Hepatocyte (in vitro differentiated cells): ENCODE data around the gene IL23R. TPM values are rescaled to one million over a fixed set of nuclear protein-coding genes. Genes with fewer than 3 reads are reported as not detected.

ENCODE experiments used
- DNase-seq: peaks from one replicate; pipeline ENCODE4 v3.0.0-alpha.2; 2016; ENCODE audit warnings: low spot score
- H2AFZ ChIP-seq: fragments of 200-600 bp; sonication (generic); 2 replicates; pipeline ENCODE4 v1.6.0; 2016; ENCODE audit warnings: antibody characterized with exemption, mild to moderate bottlenecking
- H3K27ac ChIP-seq: fragments of 200-600 bp; sonication (generic); 2 replicates; pipeline ENCODE4 v1.5.1; 2016; ENCODE audit warnings: mild to moderate bottlenecking
- H3K27me3 ChIP-seq: fragments of 200-600 bp; sonication (generic); 2 replicates; pipeline ENCODE4 v1.6.1; 2016
- H3K36me3 ChIP-seq: fragments of 200-600 bp; sonication (generic); replicated peaks from 2 replicates; pipeline ENCODE4 v1.5.1; 2016; ENCODE audit warnings: low read depth; ENCODE audit not compliant: insufficient read depth
- H3K4me1 ChIP-seq: fragments of 200-600 bp; sonication (generic); 2 replicates; pipeline ENCODE4 v1.5.1; 2016; ENCODE audit warnings: mild to moderate bottlenecking, moderate library complexity; ENCODE audit not compliant: insufficient read depth
- H3K4me2 ChIP-seq: fragments of 200-600 bp; sonication (generic); 2 replicates; pipeline ENCODE4 v1.6.0; 2016
- H3K4me3 ChIP-seq: fragments of 200-600 bp; sonication (generic); 2 replicates; pipeline ENCODE4 v1.5.1; 2016; ENCODE audit warnings: mild to moderate bottlenecking
- H3K79me2 ChIP-seq: fragments of 200-600 bp; sonication (generic); 2 replicates; pipeline ENCODE4 v1.6.0; 2017; ENCODE audit warnings: mild to moderate bottlenecking
- H3K9me2 ChIP-seq: fragments of 200-600 bp; sonication (generic); replicated peaks from 2 replicates; pipeline ENCODE4 v1.6.0; 2017; ENCODE audit warnings: mild to moderate bottlenecking; ENCODE audit not compliant: insufficient read depth
- H3K9me3 ChIP-seq: fragments of 200-600 bp; sonication (generic); 2 replicates; pipeline ENCODE4 v1.5.1; 2016; ENCODE audit warnings: low read depth, mild to moderate bottlenecking
- H4K20me1 ChIP-seq: fragments of 200-600 bp; sonication (generic); 2 replicates; pipeline ENCODE4 v1.6.0; 2016; ENCODE audit warnings: mild to moderate bottlenecking; ENCODE audit not compliant: insufficient read depth, poor library complexity, severe bottlenecking
- EZH2 ChIP-seq: fragments of 200-600 bp; sonication (generic); IDR thresholded peaks from 2 replicates; pipeline ENCODE4 v1.6.1; 2016; ENCODE audit warnings: antibody characterized with exemption, mild to moderate bottlenecking, borderline replicate concordance
- EZH2phosphoT487 ChIP-seq: fragments of 200-600 bp; sonication (generic); IDR thresholded peaks from one replicate; pipeline ENCODE4 v1.6.1; 2018; ENCODE audit warnings: antibody characterized with exemption, mild to moderate bottlenecking, low read depth, moderate library complexity; ENCODE audit not compliant: unreplicated experiment, severe bottlenecking
- WGBS: methylation state at CpG from one replicate; pipeline ENCODE4 v1.1.6; 2016; ENCODE audit warnings: low lambda C conversion rate; ENCODE audit errors: missing lambda C conversion rate; 5-methylcytosine and 5-hydroxymethylcytosine counted together
- polyA plus RNA-seq: library from polyadenylated mRNA; unstranded; fragments of >200 nt; fragmentation: Nextera tagmentation; extraction: Ambion mirVana; gene quantifications from 2 replicates; pipeline ENCODE4 v1.2.1, GENCODE V29; 2016
- total RNA-seq: library from RNA; depleted of rRNA; stranded (reverse); fragments of >200 nt; gene quantifications from 2 replicates; pipeline ENCODE4 v1.2.3, GENCODE V29; 2014
- TF ChIP-seq, protein P1 (sequence below): fragments of 200-600 bp; sonication (generic); IDR thresholded peaks from 2 replicates; pipeline ENCODE4 v1.5.1; 2016; ENCODE audit warnings: antibody characterized with exemption, mild to moderate bottlenecking; ENCODE audit not compliant: poor library complexity

Gene IL23R
- total and polyA plus RNA-seq, 2 experiments from 2014 or later: 0.20 TPM; not detected in 1

DNA sequence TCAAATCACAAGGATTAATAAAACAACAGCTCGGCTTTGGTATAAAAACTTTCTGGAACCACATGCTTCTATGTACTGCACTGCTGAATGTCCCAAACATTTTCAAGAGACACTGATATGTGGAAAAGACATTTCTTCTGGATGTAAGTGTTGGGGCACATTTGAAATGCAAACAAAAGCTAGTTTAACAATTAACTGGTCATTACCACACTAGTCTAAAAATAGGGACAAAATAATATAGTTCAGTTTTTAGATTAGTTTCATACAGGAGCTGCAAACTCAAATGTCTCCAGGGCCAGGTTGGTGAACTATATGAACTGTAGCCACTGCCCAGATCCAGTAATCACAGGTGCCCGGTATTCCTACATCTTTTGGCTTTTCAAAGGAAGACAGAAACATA lies 3.2 kb downstream of the IL23R start:
- peak overlapping the region; percentile 43 for H3K4me2 ChIP-seq
- WGBS: 82% methylated on average over 2 of the region's 2 CpGs

DNA sequence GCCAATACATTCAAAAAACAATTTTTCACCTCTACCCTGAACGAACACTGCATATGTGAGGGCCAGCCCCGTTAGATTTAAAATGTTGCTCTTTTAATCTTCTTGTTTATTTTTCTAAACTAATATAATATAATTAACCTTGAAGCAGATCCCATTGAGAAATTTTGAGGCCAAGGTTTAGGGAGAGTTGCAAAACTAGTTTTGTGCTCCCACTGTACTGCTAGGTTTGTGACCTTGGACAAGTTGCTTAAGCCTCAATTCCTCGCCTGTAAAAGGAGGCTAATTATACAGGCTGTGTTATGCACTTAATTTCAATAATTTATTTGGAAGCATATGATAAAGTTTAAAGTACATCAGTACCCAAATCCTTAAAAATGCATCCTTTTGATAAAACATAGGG lies 3.7 kb downstream of the IL23R start:
- 51% methylated on average over 3 of the region's 3 CpGs for WGBS
- Histone ChIP-seq H3K9me3 (no peaks in the 10 kb centered on the region), H2AFZ (no peak overlapping the region), H3K27me3 (no peaks in the 10 kb centered on the region), H3K4me3 (no peak overlapping the region), H3K79me2 (no peaks in the 10 kb centered on the region), H3K9me2 (no peaks in the 10 kb centered on the region), H3K4me1 (peaks cover 10% of the 10 kb centered on the region), H3K36me3 (no peaks in the 10 kb centered on the region), H3K27ac (peak overlapping the region; percentile 35), H4K20me1 (no peaks in the 10 kb centered on the region), H3K4me2 (peak overlapping the region; percentile 43)
- DNase-seq: no peak
- no peak for TF ChIP-seq EZH2phosphoT487
- TF ChIP-seq, protein P1, sequence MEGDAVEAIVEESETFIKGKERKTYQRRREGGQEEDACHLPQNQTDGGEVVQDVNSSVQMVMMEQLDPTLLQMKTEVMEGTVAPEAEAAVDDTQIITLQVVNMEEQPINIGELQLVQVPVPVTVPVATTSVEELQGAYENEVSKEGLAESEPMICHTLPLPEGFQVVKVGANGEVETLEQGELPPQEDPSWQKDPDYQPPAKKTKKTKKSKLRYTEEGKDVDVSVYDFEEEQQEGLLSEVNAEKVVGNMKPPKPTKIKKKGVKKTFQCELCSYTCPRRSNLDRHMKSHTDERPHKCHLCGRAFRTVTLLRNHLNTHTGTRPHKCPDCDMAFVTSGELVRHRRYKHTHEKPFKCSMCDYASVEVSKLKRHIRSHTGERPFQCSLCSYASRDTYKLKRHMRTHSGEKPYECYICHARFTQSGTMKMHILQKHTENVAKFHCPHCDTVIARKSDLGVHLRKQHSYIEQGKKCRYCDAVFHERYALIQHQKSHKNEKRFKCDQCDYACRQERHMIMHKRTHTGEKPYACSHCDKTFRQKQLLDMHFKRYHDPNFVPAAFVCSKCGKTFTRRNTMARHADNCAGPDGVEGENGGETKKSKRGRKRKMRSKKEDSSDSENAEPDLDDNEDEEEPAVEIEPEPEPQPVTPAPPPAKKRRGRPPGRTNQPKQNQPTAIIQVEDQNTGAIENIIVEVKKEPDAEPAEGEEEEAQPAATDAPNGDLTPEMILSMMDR: no peak
- no peak for TF ChIP-seq EZH2

More for the DNA sequence above, 3.2 kb downstream of the IL23R start:
- Histone ChIP-seq H3K27ac (peak overlapping the region; percentile 35), H3K9me2 (no peaks in the 10 kb centered on the region), H4K20me1 (no peaks in the 10 kb centered on the region), H3K9me3 (no peaks in the 10 kb centered on the region), H2AFZ (no peak overlapping the region), H3K79me2 (no peaks in the 10 kb centered on the region), H3K4me1 (peaks cover 10% of the 10 kb centered on the region), H3K4me3 (no peak overlapping the region), H3K36me3 (no peaks in the 10 kb centered on the region), H3K27me3 (no peaks in the 10 kb centered on the region)
- TF ChIP-seq, protein P1: no peak
- TF ChIP-seq EZH2phosphoT487 (no peak), EZH2 (no peak)
- no peak for DNase-seq

DNA sequence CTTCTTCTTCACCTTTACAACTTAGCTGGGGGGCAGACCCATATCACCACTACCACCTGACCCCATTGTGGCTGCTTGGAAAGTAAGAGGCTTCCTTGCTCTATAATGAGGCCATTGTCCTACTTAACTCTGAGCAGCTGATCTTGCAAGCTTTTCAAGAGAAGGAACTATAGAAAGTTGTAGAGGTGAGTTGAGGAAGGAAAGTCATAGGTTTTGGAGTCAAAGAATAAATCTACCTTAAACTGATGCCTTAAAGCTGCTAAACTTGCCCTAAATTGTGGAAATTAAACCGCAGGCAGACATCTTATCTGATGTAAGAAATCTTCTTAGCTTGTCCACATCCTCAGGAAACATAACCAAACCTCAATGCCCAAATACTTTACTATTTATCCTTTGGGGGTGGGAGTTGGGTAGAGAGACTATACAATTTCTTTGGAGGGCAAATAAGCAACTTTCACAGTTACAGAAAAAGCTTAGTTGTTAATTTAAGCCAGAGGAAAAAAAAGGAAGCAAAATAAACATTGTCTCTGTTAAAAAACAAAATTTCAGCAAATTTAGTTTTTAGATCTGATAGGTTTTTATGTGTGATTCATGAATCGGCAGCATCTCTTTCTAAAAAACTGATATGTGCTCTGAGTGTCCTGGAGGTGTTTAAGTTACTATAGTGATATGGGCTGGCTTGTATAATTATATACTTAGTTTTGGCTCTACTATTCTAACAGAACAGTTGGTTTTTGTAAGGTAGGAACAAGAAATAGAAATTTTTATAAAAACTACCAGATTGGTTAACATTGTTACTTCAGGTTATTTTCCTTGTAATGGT lies 4.7 kb downstream of the IL23R start:
- no peak overlapping the region for H3K27ac ChIP-seq
- DNase-seq: no peak
- WGBS: 80% methylated on average over 2 of the region's 2 CpGs
- H3K27me3 ChIP-seq: no peaks in the 10 kb centered on the region
- no peak for TF ChIP-seq EZH2
- no peak overlapping the region for H3K4me2 ChIP-seq
- no peaks in the 10 kb centered on the region for H3K36me3 ChIP-seq
- no peaks in the 10 kb centered on the region for H3K9me3 ChIP-seq
- no peaks in the 10 kb centered on the region for H3K9me2 ChIP-seq
- no peaks in the 10 kb centered on the region for H4K20me1 ChIP-seq
- peaks cover 10% of the 10 kb centered on the region for H3K4me1 ChIP-seq
- H3K4me3 ChIP-seq: no peak overlapping the region
- no peaks in the 10 kb centered on the region for H3K79me2 ChIP-seq
- H2AFZ ChIP-seq: no peak overlapping the region

DNA sequence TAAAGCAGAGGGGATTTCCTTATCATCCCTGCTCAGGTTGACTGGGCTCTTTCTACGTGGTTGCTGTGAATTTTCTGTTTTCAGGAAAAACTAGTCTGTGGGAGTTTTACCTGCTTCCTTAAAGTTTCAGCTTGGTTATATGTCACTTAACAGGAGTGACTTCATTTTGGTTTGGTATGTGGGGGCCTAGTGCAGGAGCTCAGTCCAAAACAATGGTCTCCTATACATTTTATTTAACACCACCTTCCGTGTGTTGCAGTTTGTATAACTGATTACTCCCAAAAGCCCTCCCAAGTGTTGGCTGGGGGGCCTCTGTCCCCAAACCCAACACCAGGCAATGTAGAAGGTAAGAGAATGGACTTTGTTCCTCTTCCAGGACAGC lies 5.3 kb downstream of the IL23R start:
- H3K9me2 ChIP-seq: no peaks in the 10 kb centered on the region
- H4K20me1 ChIP-seq: no peaks in the 10 kb centered on the region
- H3K27ac ChIP-seq: no peak overlapping the region
- H3K4me3 ChIP-seq: no peak overlapping the region
- H2AFZ ChIP-seq: peak overlapping the region; percentile 1
- no peaks in the 10 kb centered on the region for H3K27me3 ChIP-seq
- no peaks in the 10 kb centered on the region for H3K36me3 ChIP-seq
- no peaks in the 10 kb centered on the region for H3K79me2 ChIP-seq
- H3K4me1 ChIP-seq: peaks cover 10% of the 10 kb centered on the region
- no peak for DNase-seq
- TF ChIP-seq EZH2 (no peak), EZH2phosphoT487 (no peak)
- TF ChIP-seq, protein P1: no peak
- H3K4me2 ChIP-seq: no peak overlapping the region
- no peaks in the 10 kb centered on the region for H3K9me3 ChIP-seq
- WGBS: 80% methylated on average over 2 of the region's 2 CpGs
